HTR-8/SVneo (cell line): ENCODE data around the gene PCDHAC2.
A peak's percentile ranks its signal among the peaks of the same experiment; 100 is the strongest.

Experiments
- DNase-seq: peaks from one replicate; pipeline ENCODE4 v3.0.0; 2011; ENCODE audit warnings: low spot score, mixed read lengths; ENCODE audit not compliant: insufficient read length
- FAIRE-seq: peaks from 2 replicates; lab custom pipeline; 2011; peaks lifted over from hg19 to GRCh38; lab: Jason Lieb, UNC

The PCDHAC2 gene

GRCh38 chr5:140966293-140967225 lies at the start of gene PCDHAC2:
PCDHAC2 (plus strand) TSS chr5:140966476; CDS start chr5:140966767, 291 bp downstream.
- FAIRE-seq, result peak; percentile 40
- peak; percentile 47 for DNase-seq

- DNase-seq, result no peak
- FAIRE-seq, result no peak
These were observed 42.7 kb upstream of the PCDHAC2 start for GRCh38 chr5:140923601-140924000.

- DNase-seq, result no peak
- FAIRE-seq, result no peak
These were observed 40.4 kb upstream of the PCDHAC2 start, which contains the start of gene PCDHAC1 for GRCh38 chr5:140925806-140926442. PCDHAC1 (plus strand) TSS chr5:140926299; CDS start chr5:140926893, 594 bp downstream.

- FAIRE-seq, result peak; percentile 94
- peak; percentile 73 for DNase-seq
These were observed 39.6 kb upstream of the PCDHAC2 start for GRCh38 chr5:140926443-140927227.

- DNase-seq, result no peak
- FAIRE-seq, result peak; percentile 74
These were observed 39.1 kb upstream of the PCDHAC2 start for GRCh38 chr5:140927228-140927573.

- no peak for DNase-seq
- no peak for FAIRE-seq
These were observed 31.2 kb upstream of the PCDHAC2 start for GRCh38 chr5:140934964-140935606.

- no peak for FAIRE-seq
- no peak for DNase-seq
These were observed 19.7 kb upstream of the PCDHAC2 start for GRCh38 chr5:140946578-140946977.

- FAIRE-seq (no peak), DNase-seq (no peak)
These were observed 14.6 kb upstream of the PCDHAC2 start for GRCh38 chr5:140951636-140952035.

GRCh38 chr5:140953234-140953633 lies 13.0 kb upstream of the PCDHAC2 start:
- no peak for DNase-seq
- FAIRE-seq, result no peak

- DNase-seq, result no peak
- FAIRE-seq, result no peak
These were observed 4.1 kb upstream of the PCDHAC2 start for GRCh38 chr5:140962190-140962589.

- FAIRE-seq (no peak), DNase-seq (no peak)
These were observed 1.9 kb upstream of the PCDHAC2 start for GRCh38 chr5:140964356-140964755.

- peak; percentile 13 for DNase-seq
These were observed 377 bp upstream of the PCDHAC2 start for GRCh38 chr5:140965905-140966292.

GRCh38 chr5:140967226-140967893 lies 1.1 kb downstream of the PCDHAC2 start:
- no peak for DNase-seq
- no peak for FAIRE-seq

More at GRCh38 chr5:140965905-140966292, 377 bp upstream of the PCDHAC2 start:
- no peak for FAIRE-seq

GRCh38 chr5:140969880-140970279 lies 3.6 kb downstream of the PCDHAC2 start:
- FAIRE-seq, result no peak
- no peak for DNase-seq

GRCh38 chr5:140973550-140973949 lies 7.3 kb downstream of the PCDHAC2 start:
- FAIRE-seq (no peak), DNase-seq (no peak)

GRCh38 chr5:140977003-140977402 lies 10.7 kb downstream of the PCDHAC2 start:
- no peak for FAIRE-seq
- DNase-seq, result no peak

- DNase-seq, result no peak
- FAIRE-seq, result no peak
These were observed 12.0 kb downstream of the PCDHAC2 start for GRCh38 chr5:140978260-140978659.

- no peak for DNase-seq
- no peak for FAIRE-seq
These were observed 12.7 kb downstream of the PCDHAC2 start for GRCh38 chr5:140978983-140979382.

- DNase-seq (no peak), FAIRE-seq (no peak)
These were observed 15.9 kb downstream of the PCDHAC2 start for GRCh38 chr5:140982083-140982716.
